Skeletal muscle satellite cell (primary cell): ENCODE measurements around the gene TMEM11.

ENCODE experiments used
- H3K27me3 ChIP-seq: 2 replicates; pipeline ENCODE4 v1.7.0; 2013; ENCODE audit warnings: low read length; ENCODE audit not compliant: control insufficient read depth, insufficient read depth
- H3K36me3 ChIP-seq: 2 replicates; pipeline ENCODE4 v1.7.0; 2013; ENCODE audit warnings: mild to moderate bottlenecking, control low read depth, low read length; ENCODE audit not compliant: insufficient read depth
- H3K4me1 ChIP-seq: 2 replicates; pipeline ENCODE4 v1.7.0; 2013; ENCODE audit warnings: low read length; ENCODE audit not compliant: control insufficient read depth, insufficient read depth
- H3K4me2 ChIP-seq: 2 replicates; pipeline ENCODE4 v1.7.0; 2013; ENCODE audit warnings: mild to moderate bottlenecking, low read length
- H3K4me3 ChIP-seq: 2 replicates; pipeline ENCODE4 v1.7.0; 2013; ENCODE audit warnings: low read length
- H3K9ac ChIP-seq: 2 replicates; pipeline ENCODE4 v1.7.0; 2013; ENCODE audit warnings: mild to moderate bottlenecking, low read depth, low read length, moderate library complexity
- H3K9me3 ChIP-seq: replicated peaks from 2 replicates; pipeline ENCODE4 v1.7.0; 2013; ENCODE audit warnings: mild to moderate bottlenecking, control low read depth, low read length

TMEM11 gene

DNA sequence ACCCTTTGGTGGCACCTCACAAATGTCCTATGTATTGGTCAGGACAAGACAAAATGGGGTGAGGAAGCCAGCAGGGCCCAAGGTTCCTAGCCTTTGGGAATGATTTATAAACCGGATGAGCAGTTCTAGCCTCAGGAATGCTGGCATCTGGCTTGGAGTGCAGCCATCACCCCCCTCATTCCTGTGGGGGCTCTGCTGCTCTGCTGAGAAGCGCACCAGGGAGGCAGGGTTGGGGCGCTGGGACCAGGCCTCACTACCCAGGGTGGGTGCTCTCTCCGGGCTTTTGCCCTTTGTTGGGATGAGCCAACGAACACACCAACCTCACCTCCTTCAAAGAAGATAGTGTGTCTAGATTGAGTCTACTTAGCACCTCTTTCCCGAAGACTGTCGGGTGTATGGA is 39.2 kb downstream of the TMEM11 start:
- Histone ChIP-seq H3K9ac (no peak overlapping the region), H3K9me3 (no peaks in the 10 kb centered on the region), H3K4me3 (no peak overlapping the region), H3K27me3 (no peaks in the 10 kb centered on the region), H3K4me2 (no peak overlapping the region), H3K4me1 (peaks cover 9% of the 10 kb centered on the region), H3K36me3 (peaks cover 9% of the 10 kb centered on the region)

DNA sequence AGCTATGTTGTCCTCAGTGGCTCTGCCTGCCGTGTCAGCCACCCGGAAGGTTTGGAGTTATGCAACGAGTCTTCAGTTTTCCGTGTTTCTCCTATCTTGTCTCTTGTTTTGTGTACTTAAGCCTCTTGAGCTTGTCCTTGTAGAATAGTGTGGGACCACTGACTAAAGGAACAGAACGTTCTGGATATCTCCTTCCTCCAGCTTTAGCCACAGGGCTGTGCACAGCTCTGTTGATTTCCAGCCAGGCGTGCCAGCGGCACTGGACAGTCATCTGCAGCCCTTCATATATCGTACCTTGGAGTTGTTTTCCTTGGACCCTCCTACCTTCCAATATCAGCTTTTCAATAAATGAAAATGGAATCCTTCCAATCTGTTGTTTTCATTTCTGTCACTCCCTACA is 39.8 kb downstream of the TMEM11 start:
- Histone ChIP-seq H3K4me2 (no peak overlapping the region), H3K4me1 (peaks cover 9% of the 10 kb centered on the region), H3K9ac (no peak overlapping the region), H3K27me3 (no peaks in the 10 kb centered on the region), H3K4me3 (no peak overlapping the region), H3K9me3 (no peaks in the 10 kb centered on the region), H3K36me3 (peaks cover 9% of the 10 kb centered on the region)

DNA sequence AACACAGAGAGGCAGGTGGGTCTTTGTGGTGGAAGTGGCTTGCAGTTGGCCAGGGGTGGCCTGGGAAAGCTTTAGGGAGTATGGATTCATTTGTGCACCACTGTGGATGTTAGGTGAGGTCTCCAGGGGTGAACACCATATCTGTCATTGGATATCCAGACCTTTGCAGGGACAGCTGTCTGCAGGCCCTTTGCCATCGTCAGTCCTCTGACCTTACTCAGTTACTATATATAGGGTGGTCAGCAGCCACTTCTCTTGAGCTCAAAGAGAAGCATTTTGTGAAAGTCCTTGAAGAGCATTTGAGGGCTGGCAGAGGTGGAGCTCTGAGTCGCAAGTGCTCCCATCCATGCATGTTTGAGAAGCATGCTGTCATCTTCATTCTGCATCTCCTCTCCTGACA is 40.4 kb downstream of the TMEM11 start:
- Histone ChIP-seq H3K9me3 (no peaks in the 10 kb centered on the region), H3K4me1 (peaks cover 9% of the 10 kb centered on the region), H3K9ac (no peak overlapping the region), H3K4me3 (no peak overlapping the region), H3K4me2 (no peak overlapping the region), H3K36me3 (peaks cover 9% of the 10 kb centered on the region), H3K27me3 (no peaks in the 10 kb centered on the region)

DNA sequence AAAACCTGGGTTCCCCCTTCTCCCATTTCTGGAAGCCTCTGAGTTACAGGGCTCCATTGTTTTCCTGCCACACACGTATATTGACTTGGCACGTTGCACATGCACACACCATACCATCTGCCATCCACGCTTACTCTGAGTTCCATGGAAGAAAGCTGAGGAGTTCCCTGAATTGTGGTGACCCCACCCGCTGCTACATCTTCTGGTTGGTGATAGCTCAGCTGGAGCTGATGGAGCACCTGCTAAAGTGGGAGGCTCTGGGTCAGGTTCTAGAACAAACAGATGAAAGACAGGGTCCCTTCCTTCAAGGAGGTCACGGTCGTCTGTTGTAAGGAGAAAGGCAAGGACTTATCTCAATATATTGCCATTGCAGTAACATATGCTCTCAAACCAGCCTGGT is 41.1 kb downstream of the TMEM11 start:
- no peaks in the 10 kb centered on the region for H3K27me3 ChIP-seq
- H3K9ac ChIP-seq: no peak overlapping the region

DNA sequence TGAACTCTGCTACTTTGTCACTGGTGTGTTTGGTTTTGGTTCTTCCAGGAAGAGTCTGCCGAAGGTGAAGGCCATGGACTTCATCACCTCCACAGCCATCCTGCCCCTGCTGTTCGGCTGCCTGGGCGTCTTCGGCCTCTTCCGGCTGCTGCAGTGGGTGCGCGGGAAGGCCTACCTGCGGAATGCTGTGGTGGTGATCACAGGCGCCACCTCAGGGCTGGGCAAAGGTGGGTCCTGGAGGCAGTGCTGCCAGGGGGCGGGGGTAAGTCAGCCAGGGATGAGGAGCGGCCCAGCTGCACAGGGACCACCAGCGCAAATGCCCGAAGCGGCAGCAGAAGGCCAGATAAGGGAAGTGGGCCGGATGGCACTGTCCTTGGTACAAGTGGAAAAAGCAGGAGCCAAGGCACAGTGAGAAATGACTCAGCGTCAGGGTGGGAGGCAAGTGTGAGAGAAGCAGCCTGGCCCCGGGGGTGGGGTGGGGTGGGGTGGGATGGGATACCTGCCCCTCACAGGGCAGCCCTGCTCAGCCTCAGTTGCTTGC is 41.9 kb downstream of the TMEM11 start:
- no peak overlapping the region for H3K4me2 ChIP-seq
- H3K27me3 ChIP-seq: no peaks in the 10 kb centered on the region
- H3K4me1 ChIP-seq: peaks cover 14% of the 10 kb centered on the region
- H3K9me3 ChIP-seq: no peaks in the 10 kb centered on the region
- H3K9ac ChIP-seq: no peak overlapping the region
- H3K4me3 ChIP-seq: no peak overlapping the region
- peaks cover 9% of the 10 kb centered on the region for H3K36me3 ChIP-seq

More for the DNA sequence above, 41.1 kb downstream of the TMEM11 start:
- Histone ChIP-seq H3K4me3 (no peak overlapping the region), H3K9me3 (no peaks in the 10 kb centered on the region), H3K4me2 (no peak overlapping the region), H3K36me3 (peaks cover 9% of the 10 kb centered on the region), H3K4me1 (peaks cover 9% of the 10 kb centered on the region)

DNA sequence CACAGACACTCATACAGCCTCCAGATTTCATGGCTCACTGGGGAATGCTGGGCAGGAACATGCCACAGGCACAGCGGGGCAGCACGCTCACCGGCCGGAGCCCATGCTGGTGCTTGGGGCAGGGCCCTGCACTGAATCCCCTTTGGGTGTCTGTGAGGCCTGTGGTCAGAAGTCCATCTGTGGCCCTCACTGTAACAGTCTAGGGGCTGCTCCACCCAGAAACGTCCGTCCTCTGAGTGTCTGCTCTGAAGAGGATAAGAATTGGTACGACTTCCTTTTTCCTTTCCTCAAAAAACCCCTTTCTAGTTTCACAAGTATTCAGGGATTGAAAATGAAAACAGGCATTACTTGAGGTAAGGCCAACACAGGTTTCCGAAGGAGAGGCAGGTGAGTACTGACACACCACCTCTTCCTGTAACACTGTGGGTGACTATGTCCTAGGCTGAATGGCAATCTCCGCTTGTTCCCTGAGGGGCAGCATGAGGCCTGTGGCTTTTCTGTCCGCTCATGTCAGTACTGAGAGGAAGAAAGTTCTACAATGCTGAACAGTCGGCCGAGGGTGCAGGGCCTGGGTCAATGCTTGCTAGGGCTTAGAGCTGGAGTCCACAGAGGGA is 42.5 kb downstream of the TMEM11 start:
- H3K4me3 ChIP-seq: no peak overlapping the region
- H3K36me3 ChIP-seq: peaks cover 9% of the 10 kb centered on the region
- H3K27me3 ChIP-seq: no peaks in the 10 kb centered on the region
- peaks cover 17% of the 10 kb centered on the region for H3K4me1 ChIP-seq
- no peak overlapping the region for H3K9ac ChIP-seq
- H3K4me2 ChIP-seq: no peak overlapping the region
- H3K9me3 ChIP-seq: no peaks in the 10 kb centered on the region

DNA sequence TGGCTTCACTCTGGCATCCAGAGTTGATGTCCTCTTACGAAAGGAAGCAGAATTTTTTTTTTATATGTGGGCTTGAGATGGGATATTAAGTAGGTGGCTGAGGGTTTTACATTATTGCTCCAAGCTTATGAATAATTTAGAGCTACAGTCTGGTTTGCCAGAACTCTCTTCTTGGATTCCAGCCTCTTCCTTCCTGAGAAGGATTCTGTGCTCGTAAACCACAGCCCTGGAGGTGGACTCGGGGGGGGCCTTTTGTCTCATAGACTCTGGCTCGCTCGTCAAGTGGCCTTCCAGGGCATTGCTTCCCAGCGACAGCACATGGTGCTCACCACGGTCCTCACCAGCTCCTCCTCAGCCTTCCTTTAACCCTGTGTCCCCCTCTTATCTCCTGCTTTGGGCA is 43.2 kb downstream of the TMEM11 start:
- peaks cover 9% of the 10 kb centered on the region for H3K36me3 ChIP-seq
- no peaks in the 10 kb centered on the region for H3K9me3 ChIP-seq
- H3K4me2 ChIP-seq: no peak overlapping the region
- H3K4me3 ChIP-seq: no peak overlapping the region
- no peaks in the 10 kb centered on the region for H3K27me3 ChIP-seq
- H3K4me1 ChIP-seq: peaks cover 17% of the 10 kb centered on the region
- no peak overlapping the region for H3K9ac ChIP-seq

DNA sequence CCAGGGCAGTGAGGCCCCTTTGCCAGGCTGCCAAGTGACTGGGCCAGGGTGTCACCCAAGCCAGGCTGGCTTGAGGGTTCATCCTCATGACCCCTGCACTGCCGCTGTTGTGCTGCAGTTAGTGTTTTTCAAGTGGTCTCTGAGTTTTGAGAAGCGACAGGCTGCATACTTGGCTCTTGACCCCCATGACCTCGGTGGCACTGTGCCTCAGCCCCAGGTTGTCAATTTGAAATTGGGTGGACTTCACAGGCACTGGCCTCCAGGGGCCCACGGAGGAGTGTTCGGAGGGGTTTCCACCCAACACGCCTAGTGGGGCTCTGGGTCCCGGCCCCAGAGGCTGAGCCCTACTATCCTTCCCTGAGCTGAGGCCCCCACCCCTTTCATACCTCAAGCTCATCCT is 44.5 kb downstream of the TMEM11 start:
- Histone ChIP-seq H3K27me3 (no peaks in the 10 kb centered on the region), H3K4me1 (peaks cover 15% of the 10 kb centered on the region)

DNA sequence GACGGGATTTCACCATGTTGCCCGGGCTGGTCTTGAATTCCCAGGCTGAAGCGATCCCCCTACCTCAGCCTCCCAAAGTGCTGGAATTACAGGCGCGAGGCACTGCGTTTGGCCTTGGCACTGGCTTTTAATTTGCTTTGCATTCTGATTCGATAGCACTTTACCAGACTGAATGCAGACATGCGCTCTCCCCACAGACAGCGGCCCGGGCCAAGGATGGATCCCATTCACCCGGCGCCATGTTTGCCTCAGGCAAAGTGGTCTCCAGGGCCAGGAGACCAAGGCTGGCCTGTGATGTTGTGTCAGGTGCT is 45.5 kb downstream of the TMEM11 start:
- no peaks in the 10 kb centered on the region for H3K9me3 ChIP-seq
- no peak overlapping the region for H3K9ac ChIP-seq
- H3K4me2 ChIP-seq: no peak overlapping the region
- peaks cover 9% of the 10 kb centered on the region for H3K36me3 ChIP-seq
- H3K4me1 ChIP-seq: peaks cover 8% of the 10 kb centered on the region
- H3K27me3 ChIP-seq: no peaks in the 10 kb centered on the region
- no peak overlapping the region for H3K4me3 ChIP-seq

More for the DNA sequence above, 44.5 kb downstream of the TMEM11 start:
- no peak overlapping the region for H3K9ac ChIP-seq
- H3K4me2 ChIP-seq: no peak overlapping the region
- H3K9me3 ChIP-seq: no peaks in the 10 kb centered on the region
- peaks cover 9% of the 10 kb centered on the region for H3K36me3 ChIP-seq
- H3K4me3 ChIP-seq: no peak overlapping the region

DNA sequence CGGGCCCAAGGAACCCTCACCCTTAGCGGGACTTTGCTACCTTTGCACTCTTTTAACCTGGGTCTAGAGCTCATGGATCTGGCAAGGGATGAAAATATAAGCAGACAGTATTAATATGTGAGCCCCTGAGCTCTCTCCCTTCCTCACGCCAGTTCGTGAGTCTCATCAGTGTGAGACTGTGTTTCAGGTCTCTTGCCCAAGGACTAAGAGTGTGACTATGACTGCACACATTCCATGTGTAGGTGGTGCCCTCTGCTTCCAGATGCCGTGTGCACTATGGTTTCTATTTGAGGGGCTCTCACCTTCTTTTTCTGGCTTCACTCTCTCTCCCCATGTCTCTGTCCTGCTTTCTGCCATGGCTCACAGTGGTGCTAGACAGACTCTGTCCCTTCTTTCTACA is 46.7 kb downstream of the TMEM11 start:
- no peaks in the 10 kb centered on the region for H3K36me3 ChIP-seq
- peaks cover 11% of the 10 kb centered on the region for H3K4me1 ChIP-seq
- H3K27me3 ChIP-seq: no peaks in the 10 kb centered on the region
- H3K4me3 ChIP-seq: no peak overlapping the region
- peak overlapping the region; percentile 30 for H3K9ac ChIP-seq
- peak overlapping the region; percentile 2 for H3K4me2 ChIP-seq
- no peaks in the 10 kb centered on the region for H3K9me3 ChIP-seq

DNA sequence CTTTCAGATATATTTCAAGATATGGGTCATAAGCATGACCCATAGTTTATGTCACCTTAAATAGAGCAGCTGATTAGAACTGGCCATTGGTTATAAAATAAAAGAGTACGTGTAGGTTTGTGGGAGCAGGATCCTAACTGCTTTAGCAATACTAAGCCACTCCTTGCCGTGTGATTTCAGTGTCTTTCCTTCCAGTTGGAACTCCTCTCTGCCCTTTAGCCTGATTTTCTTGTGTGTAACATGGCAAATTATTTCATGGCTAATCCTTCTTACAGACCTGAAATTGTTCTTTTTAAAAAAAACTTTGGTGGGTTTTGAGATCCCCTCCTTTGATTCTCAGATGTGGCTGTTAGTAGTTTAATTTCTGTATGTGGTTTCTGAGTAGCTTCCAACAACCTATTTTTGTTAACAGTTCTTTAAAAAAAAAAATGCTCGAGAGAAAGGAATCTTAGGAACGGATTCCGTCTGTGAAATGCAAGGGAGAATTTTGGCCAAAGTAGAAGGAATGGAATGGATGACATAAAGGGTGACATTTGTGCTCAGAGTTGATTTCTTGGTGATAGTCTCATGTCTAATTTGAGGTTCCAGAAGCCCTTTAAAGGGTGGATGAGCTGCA is 47.3 kb downstream of the TMEM11 start:
- H3K27me3 ChIP-seq: no peaks in the 10 kb centered on the region
- peak overlapping the region; percentile 30 for H3K9ac ChIP-seq
- no peaks in the 10 kb centered on the region for H3K36me3 ChIP-seq
- no peak overlapping the region for H3K4me2 ChIP-seq
- H3K4me3 ChIP-seq: no peak overlapping the region
- peaks cover 16% of the 10 kb centered on the region for H3K4me1 ChIP-seq
- no peaks in the 10 kb centered on the region for H3K9me3 ChIP-seq
